GM12873 (cell line): ENCODE data around the gene LOXL1.

Experiments used
- CTCF ChIP-seq: IDR thresholded peaks from 2 replicates; pipeline ENCODE4 v1.5.1; 2012; ENCODE audit warnings: low read depth, mild to moderate bottlenecking, moderate library complexity, low read length, control low read depth; ENCODE audit not compliant: insufficient read depth; ENCODE audit errors: missing control alignments

LOXL1 gene

GRCh38 chr15:73985101-73985873 lies 59.0 kb downstream of the LOXL1 start:
- no peak for TF ChIP-seq CTCF

GRCh38 chr15:73986055-73986775 lies 60.0 kb downstream of the LOXL1 start:
- no peak for TF ChIP-seq CTCF

- TF ChIP-seq CTCF = no peak
Measured at GRCh38 chr15:73986776-73987056, 60.5 kb downstream of the LOXL1 start.

- no peak for TF ChIP-seq CTCF
Measured at GRCh38 chr15:73987250-73987649, 61.0 kb downstream of the LOXL1 start.

- TF ChIP-seq CTCF = no peak
Measured at GRCh38 chr15:73987681-73988444, 61.6 kb downstream of the LOXL1 start.

- TF ChIP-seq CTCF = no peak
Measured at GRCh38 chr15:73988445-73988969, 62.2 kb downstream of the LOXL1 start.

GRCh38 chr15:73989001-73989798 lies 62.9 kb downstream of the LOXL1 start:
- TF ChIP-seq CTCF = no peak
